GM12878 (cell line): ENCODE measurements around the gene DNAAF3. TPM values are rescaled to one million over a fixed set of nuclear protein-coding genes. Genes with fewer than 3 reads are reported as not detected.

Experiments used
- CREM ChIP-seq: IDR thresholded peaks from 2 replicates; pipeline ENCODE4 v1.6.1; 2014; ENCODE audit warnings: antibody characterized with exemption, low read depth
- KAT2A ChIP-seq: conservative IDR thresholded peaks from 2 replicates; pipeline ENCODE4 v1.6.1; 2011; ENCODE audit warnings: low read depth, low read length; ENCODE audit not compliant: control insufficient read depth
- KLF5 ChIP-seq: fragments of 450-650 bp; IDR thresholded peaks from 2 replicates; pipeline ENCODE4 v1.6.1; 2014; ENCODE audit warnings: mild to moderate bottlenecking; ENCODE audit not compliant: partially characterized antibody
- NFYA ChIP-seq: IDR thresholded peaks from 2 replicates; pipeline ENCODE4 v1.6.1; 2011; ENCODE audit warnings: low read depth, mild to moderate bottlenecking, low read length, improper control_type of control experiment, borderline replicate concordance
- NKRF ChIP-seq: fragments of 450-650 bp; conservative IDR thresholded peaks from 2 replicates; pipeline ENCODE4 v1.6.1; 2017; ENCODE audit warnings: mild to moderate bottlenecking, moderate library complexity
- NR2F1 ChIP-seq: fragments of 450-650 bp; conservative IDR thresholded peaks from 2 replicates; pipeline ENCODE4 v1.6.1; 2017; ENCODE audit warnings: mild to moderate bottlenecking
- REST ChIP-seq: IDR thresholded peaks from 2 replicates; pipeline ENCODE4 v1.6.1; 2012; ENCODE audit warnings: mild to moderate bottlenecking, low read depth, low read length
- TAF1 ChIP-seq: IDR thresholded peaks from 2 replicates; pipeline ENCODE4 v1.6.1; 2011; ENCODE audit warnings: mild to moderate bottlenecking, low read depth, low read length, borderline replicate concordance
- YY1 ChIP-seq: IDR thresholded peaks from 2 replicates; pipeline ENCODE4 v1.6.1; 2011; ENCODE audit warnings: low read depth, mild to moderate bottlenecking, low read length
- ZNF207 ChIP-seq: fragments of 450-650 bp; IDR thresholded peaks from 2 replicates; pipeline ENCODE4 v1.6.1; 2014; ENCODE audit warnings: antibody characterized with exemption, mild to moderate bottlenecking, borderline replicate concordance
- ZSCAN29 ChIP-seq: fragments of 450-650 bp; IDR thresholded peaks from 2 replicates; pipeline ENCODE4 v1.6.1; 2017; ENCODE audit warnings: mild to moderate bottlenecking, moderate library complexity
- microRNA-seq: library from miRNA; unstranded; fragments of <30 nt; microRNA quantifications from one replicate; pipeline ENCODE4, GENCODE V29; 2018
- polyA plus RNA-seq, 11 experiments: library from polyadenylated mRNA; depleted of rRNA in 4 of 11; unstranded in 6 of 11; stranded (reverse) in 5 of 11; fragments of >200 nt; fragmentation: Nextera tagmentation in 4 of 11; fragmentation: Illumina TruSeq in 1 of 11; extraction: Ambion mirVana in 4 of 11; extraction: Trizol in 1 of 11; gene quantifications; 1 replicate in 1 of 11; 2 replicates in 10 of 11; pipeline versions ENCODE4 v1.2.1 to v1.2.3, GENCODE V29; 2011 to 2016; ENCODE audit warnings: inconsistent platforms in 2 of 11, missing spikeins in 2 of 11, low read depth in 1 of 11
- small RNA-seq: library from RNA; depleted of rRNA; stranded (forward); fragments of <200 nt; gene quantifications from one replicate; pipeline ENCODE3, GENCODE V24; 2014
- total RNA-seq, 4 experiments: library from RNA; depleted of rRNA in 3 of 4; stranded (reverse); fragments of >200 nt in 3 of 4; fragmentation: Illumina TruSeq in 1 of 4; extraction: Trizol in 1 of 4; gene quantifications; 2 replicates each; pipeline versions ENCODE4 v1.2.1 to v1.2.3, GENCODE V29; 2013 to 2021

The DNAAF3 gene
- total and polyA plus RNA-seq, 10 of the 15 experiments (the other 5 are each of a cell fraction or from before 2014, with no cell fraction given), result not detected

- TF ChIP-seq NKRF (no peak), REST (no peak), TAF1 (no peak), NFYA (no peak), YY1 (no peak), ZNF207 (no peak), KAT2A (no peak), ZSCAN29 (no peak), KLF5 (no peak), CREM (no peak), NR2F1 (no peak)
- TF ChIP-seq, all 136 proteins: peak for 0
These were observed 56.7 kb downstream of the DNAAF3 start (continued) for GRCh38 chr19:55109527-55110291.

Small RNA genes lying within 50 kb of the gene (microRNA-seq; reads per million reads assigned to microRNA genes)
- gene MIR7975, result not detected

Small RNA genes lying within 50 kb of the gene (small RNA-seq; reads per million reads assigned to genes)
- not detected for gene MIR7975
- not detected for gene RF01210

Other genes with a start within 250 kb of the DNAAF3 start
Only the 7 nearest of the 23 such genes appear.
- gene EPS8L1, start 90.7 kb downstream of the DNAAF3 start, total RNA-seq (2014; rRNA removed), result 0.68 and 1.4 TPM in 2 replicates
- 0.64 and 0.72 TPM in 2 replicates for gene EPS8L1, start 90.7 kb downstream of the DNAAF3 start, total RNA-seq (2014; rRNA removed; fragmentation: Illumina TruSeq; extraction: Trizol)
- gene EPS8L1, start 90.7 kb downstream of the DNAAF3 start, total RNA-seq (2021), result 1.8 and 2.2 TPM in 2 replicates
- gene EPS8L1, start 90.7 kb downstream of the DNAAF3 start, polyA plus RNA-seq (2011; rRNA removed), result 0.71 and 0.82 TPM in 2 replicates
- 0.72 TPM in 1 of 2 replicates, not detected in the other for gene EPS8L1, start 90.7 kb downstream of the DNAAF3 start, polyA plus RNA-seq (2014; fragmentation: Illumina TruSeq; extraction: Trizol)
- not detected for gene EPS8L1, start 90.7 kb downstream of the DNAAF3 start, polyA plus RNA-seq (2014; fragmentation: Nextera tagmentation; extraction: Ambion mirVana)
- gene EPS8L1, start 90.7 kb downstream of the DNAAF3 start, polyA plus RNA-seq (2014; rRNA removed), result 1.5 and 1.8 TPM in 2 replicates
- 1 to 10 TPM; 1.2 to 2.1 TPM for gene EPS8L1, start 90.7 kb downstream of the DNAAF3 start, polyA plus RNA-seq (2016; fragmentation: Nextera tagmentation; extraction: Ambion mirVana)
- gene PPP1R12C, start 49.0 kb downstream of the DNAAF3 start, total RNA-seq (2014; rRNA removed), result 51.7 and 66.5 TPM in 2 replicates
- 25.2 and 28.2 TPM in 2 replicates for gene PPP1R12C, start 49.0 kb downstream of the DNAAF3 start, total RNA-seq (2014; rRNA removed; fragmentation: Illumina TruSeq; extraction: Trizol)
- 76.4 and 84.7 TPM in 2 replicates for gene PPP1R12C, start 49.0 kb downstream of the DNAAF3 start, total RNA-seq (2021)
- gene PPP1R12C, start 49.0 kb downstream of the DNAAF3 start, polyA plus RNA-seq (2011; rRNA removed), result 9.6 and 23.0 TPM in 2 replicates
- gene PPP1R12C, start 49.0 kb downstream of the DNAAF3 start, polyA plus RNA-seq (2014; fragmentation: Illumina TruSeq; extraction: Trizol), result 3.5 and 18.0 TPM in 2 replicates
- 1 to 10 TPM; 1.4 to 4.7 TPM for gene PPP1R12C, start 49.0 kb downstream of the DNAAF3 start, polyA plus RNA-seq (2014; fragmentation: Nextera tagmentation; extraction: Ambion mirVana)
- 83.4 and 101 TPM in 2 replicates for gene PPP1R12C, start 49.0 kb downstream of the DNAAF3 start, polyA plus RNA-seq (2014; rRNA removed)
- gene PPP1R12C, start 49.0 kb downstream of the DNAAF3 start, polyA plus RNA-seq (2016; fragmentation: Nextera tagmentation; extraction: Ambion mirVana), result 10 to 100 TPM; 10.5 to 14.8 TPM
- not detected in 2 replicates for gene TNNT1, start 17.4 kb downstream of the DNAAF3 start, total RNA-seq (2014; rRNA removed)
- not detected in 2 replicates for gene TNNT1, start 17.4 kb downstream of the DNAAF3 start, total RNA-seq (2014; rRNA removed; fragmentation: Illumina TruSeq; extraction: Trizol)
- 0.62 TPM in 1 of 2 replicates, not detected in the other for gene TNNT1, start 17.4 kb downstream of the DNAAF3 start, total RNA-seq (2021)
- gene TNNT1, start 17.4 kb downstream of the DNAAF3 start, polyA plus RNA-seq (2011; rRNA removed), result 0.26 TPM in 1 of 2 replicates, not detected in the other
- not detected in 2 replicates for gene TNNT1, start 17.4 kb downstream of the DNAAF3 start, polyA plus RNA-seq (2014; fragmentation: Illumina TruSeq; extraction: Trizol)
- not detected for gene TNNT1, start 17.4 kb downstream of the DNAAF3 start, polyA plus RNA-seq (2014; fragmentation: Nextera tagmentation; extraction: Ambion mirVana)
- gene TNNT1, start 17.4 kb downstream of the DNAAF3 start, polyA plus RNA-seq (2014; rRNA removed), result not detected in 2 replicates
- gene TNNT1, start 17.4 kb downstream of the DNAAF3 start, polyA plus RNA-seq (2016; fragmentation: Nextera tagmentation; extraction: Ambion mirVana), result under 1 TPM in 1 of 2 experiments, not detected in 1; 0.37 TPM
- gene TNNI3, start 8.9 kb downstream of the DNAAF3 start, total RNA-seq (2014; rRNA removed), result not detected in 2 replicates
- not detected in 2 replicates for gene TNNI3, start 8.9 kb downstream of the DNAAF3 start, total RNA-seq (2014; rRNA removed; fragmentation: Illumina TruSeq; extraction: Trizol)
- not detected in 2 replicates for gene TNNI3, start 8.9 kb downstream of the DNAAF3 start, total RNA-seq (2021)
- gene TNNI3, start 8.9 kb downstream of the DNAAF3 start, polyA plus RNA-seq (2011; rRNA removed), result 0.23 TPM in 1 of 2 replicates, not detected in the other
- gene TNNI3, start 8.9 kb downstream of the DNAAF3 start, polyA plus RNA-seq (2014; fragmentation: Illumina TruSeq; extraction: Trizol), result not detected in 2 replicates
- gene TNNI3, start 8.9 kb downstream of the DNAAF3 start, polyA plus RNA-seq (2014; fragmentation: Nextera tagmentation; extraction: Ambion mirVana), result not detected
- not detected in 2 replicates for gene TNNI3, start 8.9 kb downstream of the DNAAF3 start, polyA plus RNA-seq (2014; rRNA removed)
- not detected for gene TNNI3, start 8.9 kb downstream of the DNAAF3 start, polyA plus RNA-seq (2016; fragmentation: Nextera tagmentation; extraction: Ambion mirVana)
- not detected in 2 replicates for gene SYT5, start 13.7 kb upstream of the DNAAF3 start, total RNA-seq (2014; rRNA removed)
- gene SYT5, start 13.7 kb upstream of the DNAAF3 start, total RNA-seq (2014; rRNA removed; fragmentation: Illumina TruSeq; extraction: Trizol), result not detected in 2 replicates
- not detected in 2 replicates for gene SYT5, start 13.7 kb upstream of the DNAAF3 start, total RNA-seq (2021)
- gene SYT5, start 13.7 kb upstream of the DNAAF3 start, polyA plus RNA-seq (2011; rRNA removed), result 0.26 TPM in 1 of 2 replicates, not detected in the other
- gene SYT5, start 13.7 kb upstream of the DNAAF3 start, polyA plus RNA-seq (2014; fragmentation: Illumina TruSeq; extraction: Trizol), result not detected in 2 replicates
- gene SYT5, start 13.7 kb upstream of the DNAAF3 start, polyA plus RNA-seq (2014; fragmentation: Nextera tagmentation; extraction: Ambion mirVana), result not detected
- 0.09 and 0.79 TPM in 2 replicates for gene SYT5, start 13.7 kb upstream of the DNAAF3 start, polyA plus RNA-seq (2014; rRNA removed)
- under 1 TPM in 1 of 2 experiments, not detected in 1; 0.04 TPM for gene SYT5, start 13.7 kb upstream of the DNAAF3 start, polyA plus RNA-seq (2016; fragmentation: Nextera tagmentation; extraction: Ambion mirVana)
- not detected in 2 replicates for gene PTPRH, start 42.9 kb upstream of the DNAAF3 start, total RNA-seq (2014; rRNA removed)
- not detected in 2 replicates for gene PTPRH, start 42.9 kb upstream of the DNAAF3 start, total RNA-seq (2014; rRNA removed; fragmentation: Illumina TruSeq; extraction: Trizol)
- 0.08 and 0.13 TPM in 2 replicates for gene PTPRH, start 42.9 kb upstream of the DNAAF3 start, total RNA-seq (2021)
- not detected in 2 replicates for gene PTPRH, start 42.9 kb upstream of the DNAAF3 start, polyA plus RNA-seq (2011; rRNA removed)
- not detected in 2 replicates for gene PTPRH, start 42.9 kb upstream of the DNAAF3 start, polyA plus RNA-seq (2014; fragmentation: Illumina TruSeq; extraction: Trizol)
- gene PTPRH, start 42.9 kb upstream of the DNAAF3 start, polyA plus RNA-seq (2014; fragmentation: Nextera tagmentation; extraction: Ambion mirVana), result not detected
- not detected in 2 replicates for gene PTPRH, start 42.9 kb upstream of the DNAAF3 start, polyA plus RNA-seq (2014; rRNA removed)
- gene PTPRH, start 42.9 kb upstream of the DNAAF3 start, polyA plus RNA-seq (2016; fragmentation: Nextera tagmentation; extraction: Ambion mirVana), result not detected
- gene TMEM86B, start 62.1 kb upstream of the DNAAF3 start, total RNA-seq (2014; rRNA removed), result 3.4 and 3.8 TPM in 2 replicates
- 1.1 and 1.6 TPM in 2 replicates for gene TMEM86B, start 62.1 kb upstream of the DNAAF3 start, total RNA-seq (2014; rRNA removed; fragmentation: Illumina TruSeq; extraction: Trizol)
- 6.6 and 8.3 TPM in 2 replicates for gene TMEM86B, start 62.1 kb upstream of the DNAAF3 start, total RNA-seq (2021)
- 0.49 and 1.5 TPM in 2 replicates for gene TMEM86B, start 62.1 kb upstream of the DNAAF3 start, polyA plus RNA-seq (2011; rRNA removed)
- 0.70 and 1.8 TPM in 2 replicates for gene TMEM86B, start 62.1 kb upstream of the DNAAF3 start, polyA plus RNA-seq (2014; fragmentation: Illumina TruSeq; extraction: Trizol)
- 1 to 10 TPM in 1 of 2 experiments, under 1 TPM in 1; 0.26 to 1.2 TPM for gene TMEM86B, start 62.1 kb upstream of the DNAAF3 start, polyA plus RNA-seq (2014; fragmentation: Nextera tagmentation; extraction: Ambion mirVana)
- 9.1 and 10.6 TPM in 2 replicates for gene TMEM86B, start 62.1 kb upstream of the DNAAF3 start, polyA plus RNA-seq (2014; rRNA removed)
- 1 to 10 TPM; 1.7 to 1.9 TPM for gene TMEM86B, start 62.1 kb upstream of the DNAAF3 start, polyA plus RNA-seq (2016; fragmentation: Nextera tagmentation; extraction: Ambion mirVana)